K562 (cell line): ENCODE data around the gene CSAD. TPM values are rescaled to one million over a fixed set of nuclear protein-coding genes. Genes with fewer than 3 reads are reported as not detected.

Source experiments
- ATAC-seq: fragments of 200-7000 bp; cut with Tn5 transposase; 3 replicates; pipeline ENCODE4 v1.9.1; 2020; ENCODE audit warnings: moderate library complexity
- BruUV-seq: library from RNA; stranded (reverse); fragments of 400-500 nt; replicated peaks from 2 replicates; lab custom pipeline; 2021; lab: Mats Ljungman, UMichigan
- CTCF ChIA-PET: fragments of 300-600 bp; formaldehyde crosslinking; extraction: SDS; loops from one replicate; lab custom pipeline; 2021; ENCODE audit warnings: low intra/inter-chr PET ratio; lab: Yijun Ruan, JAX
- POLR2A ChIA-PET: fragments of 300-600, 350-650 bp; sonication (Branson Sonifier 250); formaldehyde crosslinking; extraction: SDS; loops from one replicate; lab custom pipeline; 2021; ENCODE audit warnings: antibody characterized with exemption, inconsistent platforms; lab: Yijun Ruan, JAX
- DNase-seq, 4 experiments: peaks; one replicate each; pipeline versions ENCODE4 v3.0.0 to v3.0.0-alpha.2; 2011 to 2018; ENCODE audit warnings: low spot score in 3 of 4, mixed read lengths in 3 of 4; ENCODE audit errors: extremely low read depth in 1 of 4
- FAIRE-seq: peaks from 2 replicates; lab custom pipeline; 2011; peaks lifted over from hg19 to GRCh38; lab: Jason Lieb, UNC
- H2AFZ ChIP-seq: 2 replicates; pipeline ENCODE4 v1.6.0; 2011; ENCODE audit warnings: low read depth, low read length, control low read depth, inconsistent platforms
- H3K27ac ChIP-seq: fragments of 200-600 bp; 3 replicates; pipeline ENCODE4 v1.8.0; 2011; ENCODE audit warnings: low read depth, mild to moderate bottlenecking, control low read depth, inconsistent platforms, low read length, moderate library complexity, mixed read lengths; ENCODE audit errors: extremely low read depth
- H3K27me3 ChIP-seq, 2 experiments: fragments of 300-600 bp in 1 of 2; 2 replicates in 1 of 2; 3 replicates in 1 of 2; pipeline versions ENCODE4 v1.6.0 to v1.8.0; 2011; ENCODE audit warnings: inconsistent platforms in 2 of 2, low read length in 2 of 2, mild to moderate bottlenecking in 1 of 2, mixed read lengths in 1 of 2, moderate library complexity in 1 of 2; ENCODE audit not compliant: control insufficient read depth in 2 of 2, insufficient read depth in 2 of 2
- H3K36me3 ChIP-seq: fragments of 300-600 bp; 3 replicates; pipeline ENCODE4 v1.8.0; 2011; ENCODE audit warnings: mild to moderate bottlenecking, low read length, inconsistent platforms; ENCODE audit not compliant: control insufficient read depth, insufficient read depth
- H3K4me1 ChIP-seq, 2 experiments: fragments of 200-600 bp in 1 of 2; replicated peaks in 1 of 2; 2 replicates in 1 of 2; 3 replicates in 1 of 2; pipeline versions ENCODE4 v1.5.1 to v1.8.0; 2011; ENCODE audit warnings: inconsistent platforms in 2 of 2, low read length in 2 of 2, mild to moderate bottlenecking in 1 of 2, mixed read lengths in 1 of 2, moderate library complexity in 1 of 2; ENCODE audit not compliant: control insufficient read depth in 2 of 2, insufficient read depth in 2 of 2
- H3K4me2 ChIP-seq: 2 replicates; pipeline ENCODE4 v1.6.1; 2011; ENCODE audit warnings: low read length, control low read depth, inconsistent platforms, mixed read lengths; ENCODE audit not compliant: insufficient read depth
- H3K4me3 ChIP-seq: fragments of 200-600 bp; sonication (generic), shearing (Covaris generic); 2 replicates; pipeline ENCODE4 v1.5.1; 2016; ENCODE audit warnings: control low read depth, inconsistent platforms
- H3K79me2 ChIP-seq: fragments of 200-600 bp; 3 replicates; pipeline ENCODE4 v1.8.0; 2011; ENCODE audit warnings: low read length, inconsistent platforms; ENCODE audit not compliant: control insufficient read depth, insufficient read depth
- H3K9ac ChIP-seq, 2 experiments: 2 replicates each; pipeline versions ENCODE4 v1.6.0 to v1.6.1; 2011; ENCODE audit warnings: low read depth in 2 of 2, low read length in 2 of 2, control low read depth in 1 of 2, inconsistent platforms in 1 of 2, mild to moderate bottlenecking in 1 of 2, mixed read lengths in 1 of 2; ENCODE audit not compliant: insufficient read depth in 1 of 2
- H3K9me1 ChIP-seq: one replicate; pipeline ENCODE4 v1.6.0; 2011; ENCODE audit warnings: inconsistent platforms, mild to moderate bottlenecking, low read length, moderate library complexity; ENCODE audit not compliant: control insufficient read depth, insufficient read depth
- H3K9me3 ChIP-seq: replicated peaks from 2 replicates; pipeline ENCODE4 v1.5.1; 2011; ENCODE audit warnings: low read depth, low read length, inconsistent platforms; ENCODE audit not compliant: control insufficient read depth, insufficient read depth
- H4K20me1 ChIP-seq: replicated peaks from 2 replicates; pipeline ENCODE4 v1.6.1; 2011; ENCODE audit warnings: low read length, inconsistent platforms, mixed read lengths; ENCODE audit not compliant: control insufficient read depth, insufficient read depth
- ARID1B ChIP-seq: fragments of 450-650 bp; IDR thresholded peaks from 2 replicates; pipeline ENCODE4 v1.6.1; 2016; ENCODE audit warnings: antibody characterized with exemption, mild to moderate bottlenecking, inconsistent platforms
- CCNT2 ChIP-seq: IDR thresholded peaks from 2 replicates; pipeline ENCODE4 v1.6.1; 2011; ENCODE audit warnings: borderline replicate concordance, low read depth, mild to moderate bottlenecking, moderate library complexity, mixed read lengths, low read length; ENCODE audit not compliant: insufficient read length; ENCODE audit errors: extremely low read depth
- CXXC5 ChIP-seq: fragments of 250-450 bp; sonication (Bioruptor Pico); IDR thresholded peaks from 2 replicates; pipeline ENCODE4 v1.8.0; 2022; ENCODE audit warnings: inconsistent platforms, mild to moderate bottlenecking, moderate library complexity
- ELF2 ChIP-seq: fragments of 250-450 bp; sonication (Bioruptor Pico); IDR thresholded peaks from 2 replicates; pipeline ENCODE4 v1.5.0; 2021; ENCODE audit warnings: mild to moderate bottlenecking
- MED1 ChIP-seq: sonication (generic); formaldehyde crosslinking; IDR thresholded peaks from 2 replicates; pipeline ENCODE4 v1.8.1; 2023; ENCODE audit warnings: missing genetic modification reagents, borderline replicate concordance
- NR1H2 ChIP-seq: sonication (generic); formaldehyde crosslinking; IDR thresholded peaks from 2 replicates; pipeline ENCODE4 v1.4.0; 2020; ENCODE audit warnings: mild to moderate bottlenecking, missing genetic modification reagents
- PCBP1 ChIP-seq: fragments of 200-400 bp; formaldehyde crosslinking; IDR thresholded peaks from 2 replicates; pipeline ENCODE4 v1.6.1; 2018; ENCODE audit warnings: mild to moderate bottlenecking, low read depth, low read length; ENCODE audit not compliant: poor library complexity, severe bottlenecking
- PHB2 ChIP-seq: fragments of 450-650 bp; IDR thresholded peaks from 2 replicates; pipeline ENCODE4 v1.6.1; 2017; ENCODE audit warnings: low read depth
- PHF8 ChIP-seq: fragments of 200-600 bp; sonication (generic); IDR thresholded peaks from 2 replicates; pipeline ENCODE4 v1.6.1; 2012; ENCODE audit warnings: mixed run types, mild to moderate bottlenecking, inconsistent platforms, low read length, moderate library complexity, borderline replicate concordance
- SMARCA4 ChIP-seq: fragments of 450-650 bp; IDR thresholded peaks from 2 replicates; pipeline ENCODE4 v1.6.1; 2016
- TOE1 ChIP-seq, 2 experiments: fragments of 450-650 bp in 1 of 2; sonication (generic) in 1 of 2; formaldehyde crosslinking in 1 of 2; IDR thresholded peaks; 2 replicates each; pipeline versions ENCODE4 v1.7.1 to v1.8.0; 2016 to 2022; ENCODE audit warnings: borderline replicate concordance in 2 of 2, mild to moderate bottlenecking in 2 of 2, antibody characterized with exemption in 1 of 2, inconsistent platforms in 1 of 2, low read depth in 1 of 2, missing genetic modification reagents in 1 of 2, moderate library complexity in 1 of 2
- TRIM28 ChIP-seq: fragments of 450-650 bp; IDR thresholded peaks from 2 replicates; pipeline ENCODE4 v1.6.1; 2017
- ZBTB17 ChIP-seq: fragments of 450-650 bp; formaldehyde crosslinking; IDR thresholded peaks from 2 replicates; pipeline ENCODE4 v1.4.0; 2020; ENCODE audit warnings: mild to moderate bottlenecking
- ZFX ChIP-seq: sonication (generic); formaldehyde crosslinking; IDR thresholded peaks from 2 replicates; pipeline ENCODE4 v1.8.0; 2022; ENCODE audit warnings: mild to moderate bottlenecking, missing genetic modification reagents, moderate library complexity
- ZNF253 ChIP-seq: fragments of 250-450 bp; sonication (Bioruptor Pico); conservative IDR thresholded peaks from 2 replicates; pipeline ENCODE4 v1.6.1; 2021; ENCODE audit warnings: mild to moderate bottlenecking
- ZNF780A ChIP-seq: fragments of 250-450 bp; sonication (Bioruptor Pico); IDR thresholded peaks from 2 replicates; pipeline ENCODE4 v1.5.0; 2021; ENCODE audit warnings: mild to moderate bottlenecking
- WGBS: fragments of 100-300 bp; shearing (Covaris generic); methylation state at CpG from one replicate; pipeline ENCODE4 v1.1.6; 2016; ENCODE audit warnings: low coverage, mixed read lengths; ENCODE audit not compliant: insufficient coverage; ENCODE audit errors: missing lambda C conversion rate; 5-methylcytosine and 5-hydroxymethylcytosine counted together
- in situ Hi-C: fragments of 300-500 bp; cut with MboI; formaldehyde crosslinking; loops from 4 replicates; pipeline ENCODE4 v1.15.0; 2018; ENCODE audit warnings: inconsistent platforms, mixed read lengths
- intact Hi-C: fragments of 100-400 bp; cut with micrococcal nuclease; formaldehyde crosslinking; loops from 2 replicates; pipeline ENCODE4 v1.14.2; 2022
- polyA plus RNA-seq, 8 experiments: library from polyadenylated mRNA; depleted of rRNA in 4 of 8; stranded (reverse) in 5 of 8; unstranded in 3 of 8; fragments of >200 nt; fragmentation: Nextera tagmentation in 2 of 8; fragmentation: Illumina TruSeq in 1 of 8; extraction: Ambion mirVana in 2 of 8; extraction: Trizol in 1 of 8; gene quantifications; 2 replicates each; pipeline versions ENCODE4 v1.2.1 to v1.2.3, GENCODE V29; 2011 to 2014; ENCODE audit warnings: inconsistent platforms in 1 of 8, missing spikeins in 1 of 8
- total RNA-seq, 7 experiments: library from RNA; depleted of rRNA in 6 of 7; stranded (reverse); fragments of >200 nt in 6 of 7; fragmentation: Illumina TruSeq in 2 of 7; extraction: Trizol in 2 of 7; gene quantifications; 2 replicates each; pipeline versions ENCODE4 v1.2.1 to v1.2.3, GENCODE V29; 2011 to 2021; ENCODE audit warnings: low replicate concordance in 1 of 7
- TF ChIP-seq, protein P1 (sequence below): sonication (generic); IDR thresholded peaks from 2 replicates; pipeline ENCODE4 v1.6.1; 2016

CSAD gene
- total and polyA plus RNA-seq, 9 of the 15 experiments (the other 6 are each of a cell fraction or from before 2014, with no cell fraction given): 1.8 to 19.6 (median 8.1) TPM

- Histone ChIP-seq H4K20me1 (no peaks in the 10 kb centered on the region), H3K4me3 (peak overlapping the region; percentile 64), H3K79me2 (peaks cover 24% of the 10 kb centered on the region), H2AFZ (peak overlapping the region; percentile 94), H3K4me1 (peaks cover 49 to 79% of the 10 kb centered on the region in 2 experiments), H3K9ac (peak overlapping the region; percentile 88 to 89), H3K36me3 (no peaks in the 10 kb centered on the region), H3K4me2 (peak overlapping the region; percentile 99), H3K27ac (peak overlapping the region; percentile 99), H3K27me3 (no peaks in the 10 kb centered on the region), H3K9me3 (no peaks in the 10 kb centered on the region), H3K9me1 (no peaks in the 10 kb centered on the region)
- 2% methylated on average over 37 of the region's 72 CpGs for WGBS
- CTCF ChIA-PET: no interaction called here
- no TSS peak for BruUV-seq
- POLR2A ChIA-PET: interaction anchor here (0.6 to 2.2 kb wide), 4 partner anchors 12 to 69 kb away, joined by 3 to 6 read pairs (median 4); partner anchors contain the start of genes CSAD and ZNF740
- peak; percentile 75 to 86 (median 82) for DNase-seq
- intact Hi-C loops: loop anchor here (1.0 to 2.0 kb wide), 3 partner anchors 30 to 47 kb away; partner anchors contain the start of genes CSAD, ESPL1 and ZNF740
- in situ Hi-C loops: no loop called here
- ATAC-seq: peak; percentile 71
- FAIRE-seq: no peak
- TF ChIP-seq PHF8 (peak; percentile 76), ARID1B (peak; percentile 47; the same call in 1 of the 2 replicates), CCNT2 (peak; percentile 88), CXXC5 (CRISPR knock-in tag) (peak; percentile 29; the same call in 1 of the 2 replicates), ZNF253 (no peak), PHB2 (peak; percentile 26; the same call in 1 of the 2 replicates), ELF2 (CRISPR knock-in tag) (0 out of 2 replicates have a peak, but pooled peaks have one; percentile 11), NR1H2 (CRISPR knock-in tag) (0 out of 2 replicates have a peak, but pooled peaks have one; percentile 24), MED1 (CRISPR knock-in tag) (peak; percentile 57; the same call in 1 of the 2 replicates), ZNF780A (CRISPR knock-in tag) (no peak), ZFX (CRISPR knock-in tag) (peak; percentile 85), ZBTB17 (CRISPR knock-in tag) (peak; percentile 60; the same call in 1 of the 2 replicates), TRIM28 (peak; percentile 63; the same call in 1 of the 2 replicates), PCBP1 (peak; percentile 4), TOE1 (IDR thresholded peaks at IDR 0.05; ENCODE audit: borderline replicate concordance) (peak; percentile 51), TOE1 (CRISPR knock-in tag; IDR thresholded peaks at IDR 0.05; ENCODE audit: borderline replicate concordance, low read depth) (no peak), SMARCA4 (peak; percentile 42; the same call in 1 of the 2 replicates)
- TF ChIP-seq, protein P1, sequence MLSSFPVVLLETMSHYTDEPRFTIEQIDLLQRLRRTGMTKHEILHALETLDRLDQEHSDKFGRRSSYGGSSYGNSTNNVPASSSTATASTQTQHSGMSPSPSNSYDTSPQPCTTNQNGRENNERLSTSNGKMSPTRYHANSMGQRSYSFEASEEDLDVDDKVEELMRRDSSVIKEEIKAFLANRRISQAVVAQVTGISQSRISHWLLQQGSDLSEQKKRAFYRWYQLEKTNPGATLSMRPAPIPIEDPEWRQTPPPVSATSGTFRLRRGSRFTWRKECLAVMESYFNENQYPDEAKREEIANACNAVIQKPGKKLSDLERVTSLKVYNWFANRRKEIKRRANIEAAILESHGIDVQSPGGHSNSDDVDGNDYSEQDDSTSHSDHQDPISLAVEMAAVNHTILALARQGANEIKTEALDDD: no peak
Observed at GRCh38 chr12:53221203-53222080, 40.7 kb upstream of the CSAD start.
